HFFc6 (cell line): ENCODE results near the gene DENND1A. TPM values are rescaled to one million over a fixed set of nuclear protein-coding genes. Genes with fewer than 3 reads are reported as not detected.

Source experiments
- DNase-seq: peaks from one replicate; pipeline ENCODE4 v3.0.0-alpha.2; 2018
- H3K27ac Mint-ChIP-seq: 2 replicates; pipeline ENCODE4 v1.8.0; 2020; ENCODE audit warnings: mild to moderate bottlenecking, mixed read lengths
- H3K27me3 Mint-ChIP-seq: 2 replicates; pipeline ENCODE4 v1.8.0; 2021; ENCODE audit warnings: mild to moderate bottlenecking, moderate library complexity, mixed read lengths; ENCODE audit not compliant: insufficient read depth
- H3K36me3 Mint-ChIP-seq: 2 replicates; pipeline ENCODE4 v1.8.0; 2021; ENCODE audit warnings: low read depth, mixed read lengths
- H3K4me1 Mint-ChIP-seq: 2 replicates; pipeline ENCODE4 v1.8.0; 2020; ENCODE audit warnings: low read depth, mixed read lengths
- H3K4me3 Mint-ChIP-seq: 2 replicates; pipeline ENCODE4 v1.8.0; 2020; ENCODE audit warnings: mild to moderate bottlenecking, moderate library complexity, mixed read lengths
- H3K9me3 Mint-ChIP-seq: 2 replicates; pipeline ENCODE4 v1.8.0; 2020; ENCODE audit warnings: mild to moderate bottlenecking, mixed read lengths
- CTCF ChIP-seq: fragments of 200-600 bp; sonication (generic); IDR thresholded peaks from 2 replicates; pipeline ENCODE4 v1.5.0; 2021; ENCODE audit warnings: antibody characterized with exemption, mild to moderate bottlenecking
- total RNA-seq, 6 experiments: library from RNA; stranded (reverse); fragmentation: NEBNext Ultra II Directional; extraction: Animal tissue kit (Norgen Biotek cat#: 25700); gene quantifications; 2 replicates in 1 of 6; 3 replicates in 5 of 6; pipeline ENCODE4 v1.2.3, GENCODE V29; 2021

DENND1A gene
- total RNA-seq, 6 experiments from 2014 or later = 25.4 to 38.3 (median 30.3) TPM

GRCh38 chr9:123534336-123534735 lies 395.6 kb downstream of the DENND1A start:
- Mint-ChIP-seq H3K9me3 (peaks cover 16% of the 10 kb centered on the region), H3K27me3 (no peaks in the 10 kb centered on the region), H3K4me3 (no peak overlapping the region), H3K4me1 (peaks cover 2% of the 10 kb centered on the region; the same call in 1 of the 2 replicates), H3K27ac (no peak overlapping the region), H3K36me3 (peaks cover 17% of the 10 kb centered on the region)
- TF ChIP-seq CTCF = no peak
- no peak for DNase-seq

- H3K27ac Mint-ChIP-seq = no peak overlapping the region
- peaks cover 19% of the 10 kb centered on the region for H3K9me3 Mint-ChIP-seq
- H3K4me1 Mint-ChIP-seq = peaks cover 5% of the 10 kb centered on the region; the same call in 1 of the 2 replicates
- H3K36me3 Mint-ChIP-seq = peaks cover 19% of the 10 kb centered on the region
- no peak for TF ChIP-seq CTCF
- no peak for DNase-seq
- H3K27me3 Mint-ChIP-seq = no peaks in the 10 kb centered on the region
- no peak overlapping the region for H3K4me3 Mint-ChIP-seq
Observed at GRCh38 chr9:123530244-123530643, 399.7 kb downstream of the DENND1A start.

GRCh38 chr9:123528501-123528900 lies 401.4 kb downstream of the DENND1A start:
- Mint-ChIP-seq H3K27me3 (no peaks in the 10 kb centered on the region; the same call in 1 of the 2 replicates), H3K36me3 (peaks cover 19% of the 10 kb centered on the region), H3K27ac (no peak overlapping the region), H3K4me3 (no peak overlapping the region), H3K4me1 (peaks cover 5% of the 10 kb centered on the region; the same call in 1 of the 2 replicates), H3K9me3 (peaks cover 19% of the 10 kb centered on the region)
- DNase-seq = no peak
- no peak for TF ChIP-seq CTCF

- Mint-ChIP-seq H3K9me3 (peaks cover 19% of the 10 kb centered on the region), H3K27me3 (no peaks in the 10 kb centered on the region; the same call in 1 of the 2 replicates), H3K4me3 (no peak overlapping the region), H3K36me3 (peaks cover 19% of the 10 kb centered on the region), H3K4me1 (peaks cover 5% of the 10 kb centered on the region; the same call in 1 of the 2 replicates), H3K27ac (no peak overlapping the region)
- DNase-seq = no peak
- TF ChIP-seq CTCF = no peak
Observed at GRCh38 chr9:123527981-123528380, 401.9 kb downstream of the DENND1A start.

- Mint-ChIP-seq H3K4me1 (peaks cover 5% of the 10 kb centered on the region; the same call in 1 of the 2 replicates), H3K9me3 (peaks cover 13% of the 10 kb centered on the region), H3K27me3 (peaks cover 2% of the 10 kb centered on the region), H3K4me3 (no peak overlapping the region), H3K27ac (no peak overlapping the region), H3K36me3 (peaks cover 13% of the 10 kb centered on the region)
- no peak for DNase-seq
- TF ChIP-seq CTCF = no peak
Observed at GRCh38 chr9:123525957-123526356, 404.0 kb downstream of the DENND1A start.

- peaks cover 13% of the 10 kb centered on the region for H3K9me3 Mint-ChIP-seq
- H3K27me3 Mint-ChIP-seq = peaks cover 2% of the 10 kb centered on the region
- H3K36me3 Mint-ChIP-seq = peaks cover 13% of the 10 kb centered on the region
- H3K27ac Mint-ChIP-seq = no peak overlapping the region
- no peak overlapping the region for H3K4me3 Mint-ChIP-seq
- H3K4me1 Mint-ChIP-seq = peaks cover 5% of the 10 kb centered on the region; the same call in 1 of the 2 replicates
- no peak for TF ChIP-seq CTCF
- no peak for DNase-seq
Observed at GRCh38 chr9:123525424-123525823, 404.5 kb downstream of the DENND1A start.
